ENCODE measurements around the gene ATP2A1. TPM values are rescaled to one million over a fixed set of nuclear protein-coding genes. Genes with fewer than 3 reads are reported as not detected.
A peak's percentile ranks its signal among the peaks of the same experiment; 100 is the strongest.

Gene ATP2A1
- total and polyA plus RNA-seq, 2 of the 13 experiments (the other 11 are each of a cell fraction or from before 2014, with no cell fraction given): 3.2 to 12.5 TPM

DNA sequence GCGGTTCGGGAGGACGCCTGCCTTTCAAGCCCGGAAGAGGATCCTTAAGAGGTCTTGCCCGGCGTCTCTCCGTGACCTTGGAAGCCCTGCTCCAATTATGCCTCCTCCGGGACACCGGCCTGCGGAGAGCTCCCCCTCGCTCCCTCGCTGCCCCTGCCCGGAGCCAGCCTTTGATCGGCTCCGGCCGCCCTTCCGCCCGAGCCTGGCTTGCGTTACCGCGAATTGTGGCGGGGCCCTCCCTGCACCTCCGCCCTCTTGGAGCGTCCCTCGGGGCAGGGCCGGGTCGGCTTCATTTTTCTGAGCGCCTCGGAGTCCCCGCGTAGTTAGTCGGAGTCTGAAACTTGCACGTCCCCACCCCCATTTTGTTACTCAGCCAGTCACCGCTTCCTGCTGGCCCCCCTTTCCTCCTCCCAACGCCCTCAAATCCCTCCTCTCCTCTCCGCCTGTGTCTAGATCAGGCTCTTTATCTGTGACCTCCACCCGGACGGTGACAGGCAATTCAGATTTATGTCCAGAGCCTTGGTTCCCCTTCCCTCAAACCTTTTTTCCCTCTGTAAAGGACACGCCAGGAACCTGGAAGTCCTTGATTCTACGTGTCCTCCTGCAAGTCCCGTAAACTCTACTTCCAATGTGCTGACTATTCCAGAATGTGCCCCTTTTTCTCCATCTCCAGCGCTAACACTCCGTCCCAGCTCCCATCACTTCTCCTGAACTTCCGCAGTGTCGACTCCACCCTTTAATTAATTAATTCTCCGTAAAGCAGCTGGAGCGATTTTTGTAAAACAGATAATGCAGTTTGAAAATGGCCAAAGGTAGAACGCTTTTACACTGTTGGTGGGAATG, 47.3 kb downstream of the ATP2A1 start (continued):
- TF ChIP-seq YY1 (IDR thresholded peaks at IDR 0.05; ENCODE audit: insufficient read depth, insufficient replicate concordance, low read depth, low read length) (peak; percentile 39), MAFK (conservative IDR thresholded peaks at IDR 0.05 in 1 of 2, IDR thresholded peaks at IDR 0.05 in 1 of 2; ENCODE audit: low read length in 2 of 2) (peak; percentile 29 to 33; a peak in 3 of 4 replicates), NCOR1 (IDR thresholded peaks at IDR 0.05; ENCODE audit: borderline replicate concordance, low read length) (no peak), ZNF30 (CRISPR knock-in tag; IDR thresholded peaks at IDR 0.05) (no peak), BRCA1 (CRISPR knock-in tag; IDR thresholded peaks at IDR 0.05) (0 out of 2 replicates have a peak, but pooled peaks have one; percentile 60), NFE2L2 (IDR thresholded peaks at IDR 0.05; ENCODE audit: low read length) (no peak), FOXO1 (CRISPR knock-in tag; IDR thresholded peaks at IDR 0.05) (no peak), RBAK (CRISPR knock-in tag; IDR thresholded peaks at IDR 0.05) (no peak), ZNF773 (CRISPR knock-in tag; IDR thresholded peaks at IDR 0.05; ENCODE audit: borderline replicate concordance) (no peak), EED (CRISPR knock-in tag; IDR thresholded peaks at IDR 0.05) (peak; percentile 91; the same call in 1 of the 2 replicates), IKZF4 (CRISPR knock-in tag; IDR thresholded peaks at IDR 0.05; ENCODE audit: borderline replicate concordance, low read depth, not compliant biosample characterization) (peak; percentile 35), MXI1 (IDR thresholded peaks at IDR 0.05; ENCODE audit: borderline replicate concordance, low read depth, low read length) (no peak), CCDC6 (CRISPR knock-in tag; IDR thresholded peaks at IDR 0.05) (peak; percentile 21; the same call in 1 of the 2 replicates), ZNF740 (CRISPR knock-in tag; IDR thresholded peaks at IDR 0.05) (no peak), SP5 (CRISPR knock-in tag; IDR thresholded peaks at IDR 0.05; ENCODE audit: borderline replicate concordance, low read depth) (no peak), TEAD3 (CRISPR knock-in tag; optimal IDR thresholded peaks at IDR 0.05; ENCODE audit: borderline replicate concordance) (no peak), SP1 (IDR thresholded peaks at IDR 0.05) (no peak), SP1 (CRISPR knock-in tag; IDR thresholded peaks at IDR 0.05) (no peak), ZNF234 (CRISPR knock-in tag; conservative IDR thresholded peaks at IDR 0.05) (no peak), RARG (CRISPR knock-in tag; IDR thresholded peaks at IDR 0.05; ENCODE audit: low read depth) (no peak), ZNF205 (CRISPR knock-in tag; IDR thresholded peaks at IDR 0.05) (peak; percentile 13; the same call in 1 of the 2 replicates), TOPORS (CRISPR knock-in tag; IDR thresholded peaks at IDR 0.05) (no peak), AHR (CRISPR knock-in tag; IDR thresholded peaks at IDR 0.05) (no peak)
- TF ChIP-seq, protein P1, sequence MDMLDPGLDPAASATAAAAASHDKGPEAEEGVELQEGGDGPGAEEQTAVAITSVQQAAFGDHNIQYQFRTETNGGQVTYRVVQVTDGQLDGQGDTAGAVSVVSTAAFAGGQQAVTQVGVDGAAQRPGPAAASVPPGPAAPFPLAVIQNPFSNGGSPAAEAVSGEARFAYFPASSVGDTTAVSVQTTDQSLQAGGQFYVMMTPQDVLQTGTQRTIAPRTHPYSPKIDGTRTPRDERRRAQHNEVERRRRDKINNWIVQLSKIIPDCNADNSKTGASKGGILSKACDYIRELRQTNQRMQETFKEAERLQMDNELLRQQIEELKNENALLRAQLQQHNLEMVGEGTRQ (IDR thresholded peaks at IDR 0.05; ENCODE audit: low read depth, low read length): no peak
- TF ChIP-seq, protein P1 (CRISPR knock-in tag; IDR thresholded peaks at IDR 0.05; ENCODE audit: borderline replicate concordance): no peak
- TF ChIP-seq, protein P2, sequence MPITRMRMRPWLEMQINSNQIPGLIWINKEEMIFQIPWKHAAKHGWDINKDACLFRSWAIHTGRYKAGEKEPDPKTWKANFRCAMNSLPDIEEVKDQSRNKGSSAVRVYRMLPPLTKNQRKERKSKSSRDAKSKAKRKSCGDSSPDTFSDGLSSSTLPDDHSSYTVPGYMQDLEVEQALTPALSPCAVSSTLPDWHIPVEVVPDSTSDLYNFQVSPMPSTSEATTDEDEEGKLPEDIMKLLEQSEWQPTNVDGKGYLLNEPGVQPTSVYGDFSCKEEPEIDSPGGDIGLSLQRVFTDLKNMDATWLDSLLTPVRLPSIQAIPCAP (CRISPR knock-in tag; IDR thresholded peaks at IDR 0.05; ENCODE audit: low read depth): no peak
- TF ChIP-seq, protein P3, sequence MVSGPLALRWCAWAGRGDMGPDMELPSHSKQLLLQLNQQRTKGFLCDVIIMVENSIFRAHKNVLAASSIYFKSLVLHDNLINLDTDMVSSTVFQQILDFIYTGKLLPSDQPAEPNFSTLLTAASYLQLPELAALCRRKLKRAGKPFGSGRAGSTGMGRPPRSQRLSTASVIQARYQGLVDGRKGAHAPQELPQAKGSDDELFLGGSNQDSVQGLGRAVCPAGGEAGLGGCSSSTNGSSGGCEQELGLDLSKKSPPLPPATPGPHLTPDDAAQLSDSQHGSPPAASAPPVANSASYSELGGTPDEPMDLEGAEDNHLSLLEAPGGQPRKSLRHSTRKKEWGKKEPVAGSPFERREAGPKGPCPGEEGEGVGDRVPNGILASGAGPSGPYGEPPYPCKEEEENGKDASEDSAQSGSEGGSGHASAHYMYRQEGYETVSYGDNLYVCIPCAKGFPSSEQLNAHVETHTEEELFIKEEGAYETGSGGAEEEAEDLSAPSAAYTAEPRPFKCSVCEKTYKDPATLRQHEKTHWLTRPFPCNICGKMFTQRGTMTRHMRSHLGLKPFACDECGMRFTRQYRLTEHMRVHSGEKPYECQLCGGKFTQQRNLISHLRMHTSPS (CRISPR knock-in tag; IDR thresholded peaks at IDR 0.05; ENCODE audit: low read depth): 0 out of 2 replicates have a peak, but pooled peaks have one; percentile 24

All from HepG2 (cell line).